ENCODE data around the gene TEKT2.

The TEKT2 gene

DNA sequence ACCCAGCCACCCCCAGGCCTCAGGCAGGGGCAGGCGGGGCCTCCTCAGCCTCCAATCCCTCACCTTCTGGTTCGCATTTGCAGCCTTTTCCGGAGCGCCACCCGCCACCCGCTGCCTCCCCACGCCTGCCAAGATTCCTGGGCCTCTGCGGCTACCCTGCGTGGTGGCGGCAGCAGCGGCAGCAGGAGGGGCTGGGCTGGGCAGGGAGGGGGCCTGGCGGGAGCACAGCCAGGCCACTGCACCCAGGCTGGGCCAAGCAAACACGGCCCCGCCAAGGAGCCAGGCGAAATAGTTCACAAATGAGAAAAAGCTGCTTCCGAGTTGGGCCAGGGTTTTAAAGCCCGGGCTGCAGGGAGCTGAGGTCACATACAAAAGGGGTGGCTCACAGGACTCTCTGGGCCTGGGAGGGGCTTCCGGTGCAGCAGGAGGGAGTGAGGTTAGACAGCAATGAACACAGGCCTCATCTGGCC is 31.3 kb downstream of the TEKT2 start:
- TF ChIP-seq, protein P1, sequence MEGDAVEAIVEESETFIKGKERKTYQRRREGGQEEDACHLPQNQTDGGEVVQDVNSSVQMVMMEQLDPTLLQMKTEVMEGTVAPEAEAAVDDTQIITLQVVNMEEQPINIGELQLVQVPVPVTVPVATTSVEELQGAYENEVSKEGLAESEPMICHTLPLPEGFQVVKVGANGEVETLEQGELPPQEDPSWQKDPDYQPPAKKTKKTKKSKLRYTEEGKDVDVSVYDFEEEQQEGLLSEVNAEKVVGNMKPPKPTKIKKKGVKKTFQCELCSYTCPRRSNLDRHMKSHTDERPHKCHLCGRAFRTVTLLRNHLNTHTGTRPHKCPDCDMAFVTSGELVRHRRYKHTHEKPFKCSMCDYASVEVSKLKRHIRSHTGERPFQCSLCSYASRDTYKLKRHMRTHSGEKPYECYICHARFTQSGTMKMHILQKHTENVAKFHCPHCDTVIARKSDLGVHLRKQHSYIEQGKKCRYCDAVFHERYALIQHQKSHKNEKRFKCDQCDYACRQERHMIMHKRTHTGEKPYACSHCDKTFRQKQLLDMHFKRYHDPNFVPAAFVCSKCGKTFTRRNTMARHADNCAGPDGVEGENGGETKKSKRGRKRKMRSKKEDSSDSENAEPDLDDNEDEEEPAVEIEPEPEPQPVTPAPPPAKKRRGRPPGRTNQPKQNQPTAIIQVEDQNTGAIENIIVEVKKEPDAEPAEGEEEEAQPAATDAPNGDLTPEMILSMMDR (IDR thresholded peaks at IDR 0.05; ENCODE audit: insufficient read depth, low read length, poor library complexity, severe bottlenecking), result no peak
- Histone ChIP-seq H3K4me3 (replicated peaks; ENCODE audit: low read depth, low read length) (no peak overlapping the region), H3K36me3 (ENCODE audit: control insufficient read depth, insufficient read depth, low read length) (no peaks in the 10 kb centered on the region), H3K27me3 (replicated peaks; ENCODE audit: control insufficient read depth, insufficient read depth, low read length) (no peaks in the 10 kb centered on the region; the same call in 1 of the 2 replicates)
- DNase-seq (ENCODE audit: extremely low read depth, insufficient read length), result no peak

DNA sequence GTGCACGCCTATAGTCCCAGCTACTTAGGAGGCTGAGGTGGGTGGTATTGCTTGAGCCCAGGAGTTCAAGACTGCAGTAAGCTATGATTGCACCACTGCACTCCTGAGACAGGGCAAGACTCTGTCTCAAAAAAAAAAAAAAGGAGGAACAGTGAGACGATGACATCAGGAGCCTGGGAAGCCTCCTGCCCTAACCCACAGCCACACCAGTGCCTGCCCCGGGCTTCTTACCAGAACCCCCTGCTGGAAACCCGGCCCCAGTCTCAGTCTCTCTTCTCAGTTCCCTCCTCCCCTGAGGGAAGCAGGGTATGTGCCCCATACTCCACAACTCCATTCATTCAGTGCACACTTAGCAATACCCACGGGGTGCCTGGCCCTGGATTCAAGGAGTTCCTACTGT is 32.0 kb downstream of the TEKT2 start:
- Histone ChIP-seq H3K27me3 (replicated peaks; ENCODE audit: control insufficient read depth, insufficient read depth, low read length) (no peaks in the 10 kb centered on the region; the same call in 1 of the 2 replicates), H3K4me3 (replicated peaks; ENCODE audit: low read depth, low read length) (no peak overlapping the region), H3K36me3 (ENCODE audit: control insufficient read depth, insufficient read depth, low read length) (no peaks in the 10 kb centered on the region)
- DNase-seq (ENCODE audit: extremely low read depth, insufficient read length), result no peak
- TF ChIP-seq, protein P1 (IDR thresholded peaks at IDR 0.05; ENCODE audit: insufficient read depth, low read length, poor library complexity, severe bottlenecking), result no peak

DNA sequence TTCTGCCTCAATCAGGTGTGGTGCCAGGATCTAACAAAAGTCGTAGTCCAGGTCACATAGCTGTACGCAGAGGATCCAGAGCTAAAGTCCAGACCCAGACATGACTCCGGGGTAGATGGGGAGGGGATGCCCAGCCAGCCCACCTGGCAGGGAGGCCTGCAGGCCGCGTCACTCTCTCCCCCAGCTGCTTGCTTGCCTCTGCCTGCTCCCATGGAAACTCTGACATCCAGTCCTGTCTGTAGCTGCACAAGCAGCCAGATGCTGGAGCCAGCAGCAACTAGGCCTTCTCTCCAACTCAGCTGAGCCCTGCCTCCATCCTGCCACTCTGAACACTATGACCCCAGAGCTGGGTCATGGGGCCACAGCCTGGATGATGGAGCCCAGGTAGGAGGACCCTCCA is 33.0 kb downstream of the TEKT2 start:
- no peak overlapping the region for H3K4me3 ChIP-seq (replicated peaks; ENCODE audit: low read depth, low read length)
- no peaks in the 10 kb centered on the region; the same call in 1 of the 2 replicates for H3K27me3 ChIP-seq (replicated peaks; ENCODE audit: control insufficient read depth, insufficient read depth, low read length)
- no peak for DNase-seq (ENCODE audit: extremely low read depth, insufficient read length)
- TF ChIP-seq, protein P1 (IDR thresholded peaks at IDR 0.05; ENCODE audit: insufficient read depth, low read length, poor library complexity, severe bottlenecking), result no peak
- H3K36me3 ChIP-seq (ENCODE audit: control insufficient read depth, insufficient read depth, low read length), result no peaks in the 10 kb centered on the region

DNA sequence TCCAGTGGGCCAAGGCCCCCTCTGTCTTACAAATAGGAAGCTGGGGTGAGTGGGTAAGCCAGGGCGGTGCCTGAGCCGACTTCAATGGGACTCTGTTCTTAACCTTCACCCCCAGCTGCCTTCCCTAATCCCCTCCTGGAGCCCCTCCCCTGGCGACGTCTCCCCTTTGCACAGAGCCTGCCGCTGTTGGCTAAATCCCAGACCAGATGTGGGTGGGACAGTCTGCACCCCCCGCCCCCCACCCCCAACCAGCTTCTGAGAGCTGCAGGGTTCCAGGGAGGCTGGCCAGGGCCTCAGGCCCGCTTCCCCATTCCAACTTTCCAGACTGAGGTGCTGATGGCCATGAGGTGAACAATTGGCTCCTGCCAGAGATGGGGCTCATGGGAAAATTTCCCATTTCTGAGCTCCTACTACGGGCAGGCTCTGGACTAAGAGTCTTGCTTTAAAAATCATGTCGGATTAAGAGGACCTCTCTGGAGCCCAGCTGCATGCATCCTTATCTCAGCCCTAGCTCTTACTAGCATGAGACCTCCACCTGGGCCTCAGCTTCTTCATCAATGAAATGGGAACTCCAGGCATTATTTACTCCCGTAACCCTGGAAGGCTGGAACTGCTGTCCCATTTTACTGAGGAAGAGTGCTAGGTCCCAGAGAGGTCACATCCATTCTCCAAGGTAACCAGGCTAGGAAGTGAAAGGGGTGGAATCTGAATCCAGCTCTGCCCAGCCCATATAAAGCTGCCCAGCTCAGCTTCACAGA is 34.7 kb downstream of the TEKT2 start:
- DNase-seq (ENCODE audit: extremely low read depth, insufficient read length), result no peak
- Histone ChIP-seq H3K27me3 (replicated peaks; ENCODE audit: control insufficient read depth, insufficient read depth, low read length) (no peaks in the 10 kb centered on the region), H3K36me3 (ENCODE audit: control insufficient read depth, insufficient read depth, low read length) (no peaks in the 10 kb centered on the region), H3K4me3 (replicated peaks; ENCODE audit: low read depth, low read length) (no peak overlapping the region)
- TF ChIP-seq, protein P1 (IDR thresholded peaks at IDR 0.05; ENCODE audit: insufficient read depth, low read length, poor library complexity, severe bottlenecking), result no peak

DNA sequence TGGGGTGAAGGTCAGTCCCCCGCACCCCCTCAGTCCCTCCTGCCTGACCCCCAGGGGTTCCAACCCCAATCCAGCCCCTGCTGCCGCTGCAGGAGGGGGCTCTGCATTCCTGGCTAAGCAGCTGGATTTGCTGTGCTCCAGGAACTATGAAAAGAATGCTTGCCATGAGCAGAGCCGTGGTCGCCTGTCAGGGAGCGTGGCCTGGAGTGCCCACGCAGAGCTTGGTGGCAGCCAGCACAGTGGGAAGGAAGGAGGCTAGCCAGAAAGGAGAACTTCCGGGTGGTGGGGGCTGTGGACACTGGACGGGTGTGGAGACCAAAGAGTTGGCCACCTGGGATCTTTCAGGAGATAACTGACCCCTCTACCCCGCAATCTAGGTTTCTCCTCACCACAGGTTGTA is 35.6 kb downstream of the TEKT2 start:
- no peaks in the 10 kb centered on the region for H3K36me3 ChIP-seq (ENCODE audit: control insufficient read depth, insufficient read depth, low read length)
- H3K27me3 ChIP-seq (replicated peaks; ENCODE audit: control insufficient read depth, insufficient read depth, low read length), result no peaks in the 10 kb centered on the region
- H3K4me3 ChIP-seq (replicated peaks; ENCODE audit: low read depth, low read length), result no peak overlapping the region
- TF ChIP-seq, protein P1 (IDR thresholded peaks at IDR 0.05; ENCODE audit: insufficient read depth, low read length, poor library complexity, severe bottlenecking), result no peak
- no peak for DNase-seq (ENCODE audit: extremely low read depth, insufficient read length)

Measured in GM06990 (cell line).